HT-29 (cell line): ENCODE data around the gene SRR. TPM values are rescaled to one million over a fixed set of nuclear protein-coding genes. Genes with fewer than 3 reads are reported as not detected.
"Not testable (repeated sequence)": the region's sequence is repeated elsewhere in the genome, so short reads cannot be mapped to it uniquely, and the experiment has no call there.

Source experiments
- DNase-seq: peaks from one replicate; pipeline ENCODE4 v3.0.0-alpha.2; 2015; ENCODE audit warnings: low spot score
- total RNA-seq: library from RNA; depleted of rRNA; stranded (reverse); fragments of >200 nt; shearing (Covaris generic); gene quantifications from 2 replicates; pipeline ENCODE4 v1.2.3, GENCODE V29; 2014; rRNA removed

The SRR gene
- 1.2 and 5.8 TPM in 2 replicates for total RNA-seq

- peak; percentile 81 for DNase-seq
These were observed at the start of gene SRR, which contains the start of gene SMG6 for GRCh38 chr17:2303204-2304188. Gene SRR (plus strand): TSS chr17:2303950. CDS start chr17:2315561, 11,611 bp downstream. Gene SMG6 (minus strand): TSS chr17:2303785. CDS start chr17:2303720, 65 bp downstream.

GRCh38 chr17:2258830-2259229 lies 44.9 kb upstream of the SRR start:
- not testable (repeated sequence) for DNase-seq

GRCh38 chr17:2259769-2260536 lies 43.8 kb upstream of the SRR start:
- DNase-seq: no peak

- DNase-seq: no peak
These were observed 41.6 kb upstream of the SRR start for GRCh38 chr17:2262135-2262587.

GRCh38 chr17:2263183-2264066 lies 40.3 kb upstream of the SRR start:
- no peak for DNase-seq

- no peak for DNase-seq
These were observed 39.5 kb upstream of the SRR start for GRCh38 chr17:2264067-2264860.

GRCh38 chr17:2265166-2265565 lies 38.6 kb upstream of the SRR start:
- not testable (repeated sequence) for DNase-seq

- DNase-seq: no peak
These were observed 37.5 kb upstream of the SRR start for GRCh38 chr17:2266045-2266864.

GRCh38 chr17:2266865-2267228 lies 36.9 kb upstream of the SRR start:
- no peak for DNase-seq

- DNase-seq: no peak
These were observed 36.4 kb upstream of the SRR start for GRCh38 chr17:2267354-2267753.

GRCh38 chr17:2271985-2272702 lies 31.6 kb upstream of the SRR start:
- DNase-seq: no peak

- no peak for DNase-seq
These were observed 29.3 kb upstream of the SRR start for GRCh38 chr17:2274414-2274813.

GRCh38 chr17:2275722-2276121 lies 28.0 kb upstream of the SRR start:
- no peak for DNase-seq

GRCh38 chr17:2277429-2278170 lies 26.1 kb upstream of the SRR start:
- no peak for DNase-seq

- DNase-seq: no peak
These were observed 24.0 kb upstream of the SRR start for GRCh38 chr17:2279707-2280106.

GRCh38 chr17:2282297-2282873 lies 21.4 kb upstream of the SRR start:
- peak; percentile 54 for DNase-seq

GRCh38 chr17:2283302-2283701 lies 20.4 kb upstream of the SRR start:
- DNase-seq: no peak
